C4-2B (cell line): ENCODE results near the gene SEPTIN8.
A peak's percentile ranks its signal among the peaks of the same experiment; 100 is the strongest.

ENCODE experiments used
- H3K27ac ChIP-seq: fragments of 450-650 bp; 2 replicates; pipeline ENCODE4 v1.5.1; 2017
- CTCF ChIP-seq: fragments of 450-650 bp; conservative IDR thresholded peaks from 2 replicates; pipeline ENCODE4 v1.5.1; 2017; ENCODE audit warnings: mild to moderate bottlenecking
- ZFX ChIP-seq: fragments of 450-650 bp; IDR thresholded peaks from 2 replicates; pipeline ENCODE4 v1.6.1; 2017

Gene SEPTIN8

GRCh38 chr5:132785864-132786263, 8.8 kb upstream of the SEPTIN8 start:
- TF ChIP-seq ZFX (no peak), CTCF (no peak)
- H3K27ac ChIP-seq = no peak overlapping the region

GRCh38 chr5:132785365-132785764, 8.3 kb upstream of the SEPTIN8 start:
- H3K27ac ChIP-seq = no peak overlapping the region

GRCh38 chr5:132782101-132782500, 5.1 kb upstream of the SEPTIN8 start:
- no peak overlapping the region for H3K27ac ChIP-seq
- TF ChIP-seq ZFX (no peak), CTCF (no peak)

More at GRCh38 chr5:132785365-132785764, 8.3 kb upstream of the SEPTIN8 start:
- TF ChIP-seq CTCF (no peak), ZFX (no peak)

GRCh38 chr5:132781029-132781428, 4.0 kb upstream of the SEPTIN8 start:
- no peak overlapping the region for H3K27ac ChIP-seq
- no peak for TF ChIP-seq ZFX

GRCh38 chr5:132780577-132780976, 3.5 kb upstream of the SEPTIN8 start:
- no peak for TF ChIP-seq CTCF
- TF ChIP-seq ZFX = no peak
- no peak overlapping the region for H3K27ac ChIP-seq

GRCh38 chr5:132779961-132780360, 2.9 kb upstream of the SEPTIN8 start:
- TF ChIP-seq CTCF (no peak), ZFX (no peak)
- no peak overlapping the region for H3K27ac ChIP-seq

GRCh38 chr5:132778856-132779255, 1.8 kb upstream of the SEPTIN8 start:
- H3K27ac ChIP-seq = no peak overlapping the region
- TF ChIP-seq ZFX (no peak), CTCF (no peak)

- H3K27ac ChIP-seq = peak overlapping the region; percentile 67; the same call in 1 of the 2 replicates
- no peak for TF ChIP-seq CTCF
- no peak for TF ChIP-seq ZFX
Observed at GRCh38 chr5:132778129-132778528, 1.1 kb upstream of the SEPTIN8 start.
